Measurements from ENCODE around the gene KLHL29.

Gene KLHL29

GRCh38 chr2:23513245-23513871, 128.4 kb downstream of the KLHL29 start:
- DNase-seq (ENCODE audit: low read depth in 2 of 2), result no peak

- no peak for DNase-seq (ENCODE audit: low read depth in 2 of 2)
Measured at GRCh38 chr2:23513872-23514793, 129.2 kb downstream of the KLHL29 start.

DNA sequence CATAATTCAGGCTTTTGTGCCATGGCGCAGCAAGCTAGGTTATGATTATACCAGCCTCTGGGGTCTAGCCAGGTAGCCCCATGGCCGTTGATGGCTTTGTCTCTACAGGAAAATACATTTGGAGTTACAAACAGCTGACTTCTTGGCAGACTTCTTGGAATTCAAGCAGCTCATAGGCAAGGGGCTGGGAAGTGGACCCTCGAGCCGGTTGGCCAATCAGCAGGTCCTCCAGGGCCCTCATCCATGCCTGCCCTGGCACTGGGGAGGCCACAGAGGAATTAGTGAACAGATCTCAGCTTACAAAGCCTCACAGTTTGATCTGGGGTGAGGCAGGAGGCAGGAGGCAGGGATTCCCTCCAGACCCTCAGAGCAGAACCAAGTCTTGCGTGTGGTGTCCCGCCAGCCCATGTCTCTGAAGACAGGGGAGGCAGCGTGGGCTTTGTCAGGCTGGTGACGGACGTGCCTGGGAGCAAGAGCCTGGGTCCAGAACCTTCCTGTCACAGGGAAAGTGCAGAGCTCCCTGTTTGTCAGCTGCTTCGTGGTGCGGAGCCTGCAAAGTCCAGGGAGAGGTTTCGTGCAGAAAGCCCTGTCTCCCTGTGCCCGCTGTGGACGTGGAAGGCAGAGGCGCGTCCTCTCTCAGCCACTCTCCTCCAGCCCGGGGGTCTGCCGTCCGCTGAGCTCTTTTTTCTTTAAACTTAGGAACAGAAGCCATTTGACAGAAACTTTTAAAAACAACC, 131.7 kb downstream of the KLHL29 start:
- no peak for DNase-seq (ENCODE audit: low read depth in 2 of 2)

DNA sequence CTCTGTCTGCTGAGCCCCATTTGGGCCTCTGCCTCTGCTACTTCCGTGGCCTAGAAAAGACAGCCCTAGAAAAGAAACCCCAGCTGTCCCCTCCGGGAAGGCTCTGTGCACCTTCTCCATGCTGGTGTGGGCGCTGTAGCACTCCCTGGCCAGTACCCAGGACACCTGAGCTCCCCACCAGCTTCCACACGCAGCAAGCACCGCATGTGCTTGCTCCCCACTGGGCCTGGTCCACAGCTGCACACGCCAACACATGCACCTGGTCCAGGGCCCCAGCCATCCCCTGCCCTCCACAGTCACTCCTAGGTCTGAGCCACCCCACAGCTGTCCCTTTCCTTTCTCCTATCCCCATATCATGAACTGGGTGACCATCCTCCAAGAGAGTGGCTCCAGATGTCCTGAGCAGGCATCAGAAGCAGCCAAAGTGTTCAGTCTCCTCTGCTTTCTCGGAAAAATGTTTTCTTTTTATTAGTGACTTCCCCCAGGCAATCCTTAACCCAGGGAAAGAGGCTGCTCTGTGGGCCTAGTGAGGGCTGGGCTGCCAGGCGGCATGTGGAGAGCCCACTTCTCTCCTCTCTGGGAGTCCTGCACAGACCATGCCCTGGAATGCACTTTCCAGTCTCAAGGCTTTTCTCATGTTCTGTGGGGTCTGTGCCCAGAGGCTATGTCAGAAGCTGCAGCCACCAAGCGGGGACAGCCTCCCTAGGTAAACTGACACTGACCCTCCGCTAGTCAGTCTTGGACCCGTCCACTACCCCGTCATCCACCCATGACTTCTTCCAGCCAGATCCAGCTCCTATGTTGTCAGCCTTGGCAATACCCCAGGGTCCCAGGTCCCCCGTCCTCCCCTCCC, 133.7 kb downstream of the KLHL29 start:
- no peak for DNase-seq (ENCODE audit: low read depth in 2 of 2)

- no peak for DNase-seq (ENCODE audit: low read depth in 2 of 2)
Measured at GRCh38 chr2:23519334-23519651, 134.3 kb downstream of the KLHL29 start.

GRCh38 chr2:23520256-23520655, 135.3 kb downstream of the KLHL29 start:
- DNase-seq (ENCODE audit: low read depth in 2 of 2), result no peak

- DNase-seq (ENCODE audit: low read depth in 2 of 2), result no peak
Measured at GRCh38 chr2:23521060-23521459, 136.1 kb downstream of the KLHL29 start.

GRCh38 chr2:23522726-23523372, 137.9 kb downstream of the KLHL29 start:
- no peak for DNase-seq (ENCODE audit: low read depth in 2 of 2)

DNA sequence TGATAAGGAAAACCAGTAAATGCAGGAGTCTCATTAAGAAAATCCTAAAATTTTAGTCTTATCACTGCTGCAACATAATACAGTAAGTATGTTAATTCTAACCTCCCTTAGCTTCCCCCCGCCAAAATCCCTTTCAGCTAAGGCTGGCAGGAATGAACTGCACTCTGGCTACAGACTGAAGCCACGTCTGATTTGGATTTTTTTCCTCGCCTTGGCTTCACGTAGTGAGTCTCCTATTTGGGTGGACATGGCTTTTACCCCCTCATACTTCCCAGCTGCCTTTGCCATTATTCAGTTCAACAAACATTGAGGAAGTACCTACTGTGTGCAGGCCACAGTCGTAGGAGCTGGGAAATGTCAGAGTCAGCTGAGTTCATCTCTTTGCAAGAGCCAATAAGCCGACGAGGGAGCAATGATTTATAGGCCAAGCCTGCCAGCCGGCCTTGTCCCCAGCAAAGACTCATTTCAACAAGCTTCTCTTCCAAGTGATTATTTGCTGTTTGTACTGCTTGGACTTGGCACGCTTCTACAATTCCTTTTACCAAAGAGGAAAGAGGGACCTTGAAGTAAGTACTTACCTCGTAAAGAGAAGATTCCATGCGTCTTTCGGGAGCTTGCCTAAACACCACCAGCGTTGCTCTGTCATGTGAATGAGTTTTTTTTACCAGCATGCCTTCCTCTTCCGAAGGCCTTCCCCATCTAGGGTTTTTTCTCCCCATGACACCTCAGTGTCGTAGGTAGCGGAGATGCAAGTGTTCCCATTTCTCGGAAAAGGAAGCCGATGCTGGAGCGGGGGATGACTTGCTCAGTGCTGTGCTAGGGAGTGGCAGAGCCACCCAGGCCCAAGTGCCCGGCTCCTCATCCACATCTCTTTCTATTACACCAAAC, 138.6 kb downstream of the KLHL29 start:
- DNase-seq (ENCODE audit: low read depth in 2 of 2), result no peak

- DNase-seq (ENCODE audit: low read depth in 2 of 2), result no peak
Measured at GRCh38 chr2:23524261-23524706, 139.3 kb downstream of the KLHL29 start.

GRCh38 chr2:23525137-23525765, 140.3 kb downstream of the KLHL29 start:
- DNase-seq (ENCODE audit: low read depth in 2 of 2), result no peak

DNA sequence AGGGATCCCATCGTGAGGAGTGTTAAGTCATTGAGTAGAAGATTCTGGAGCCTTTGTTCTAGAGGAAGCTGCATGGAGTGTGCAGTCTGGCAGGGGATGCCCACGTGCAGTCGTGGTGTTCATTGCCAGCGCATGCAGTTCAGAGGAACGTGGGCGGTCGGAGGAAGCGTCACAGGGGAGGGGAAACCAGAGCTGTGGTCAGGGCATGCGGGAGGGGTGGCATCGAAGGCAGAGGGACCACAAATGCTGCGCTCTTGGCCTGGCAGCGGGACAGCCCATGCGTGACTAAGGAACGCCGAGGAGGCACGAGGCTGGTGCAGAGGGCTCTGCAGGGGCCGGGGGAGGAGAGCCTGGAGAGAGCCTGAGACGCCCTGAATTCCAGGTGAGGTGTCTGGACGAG, 141.1 kb downstream of the KLHL29 start:
- DNase-seq (ENCODE audit: low read depth in 2 of 2), result no peak

GRCh38 chr2:23526835-23527790, 142.1 kb downstream of the KLHL29 start:
- DNase-seq (ENCODE audit: low read depth in 2 of 2), result no peak

- no peak for DNase-seq (ENCODE audit: low read depth in 2 of 2)
Measured at GRCh38 chr2:23528171-23528570, 143.2 kb downstream of the KLHL29 start.

DNA sequence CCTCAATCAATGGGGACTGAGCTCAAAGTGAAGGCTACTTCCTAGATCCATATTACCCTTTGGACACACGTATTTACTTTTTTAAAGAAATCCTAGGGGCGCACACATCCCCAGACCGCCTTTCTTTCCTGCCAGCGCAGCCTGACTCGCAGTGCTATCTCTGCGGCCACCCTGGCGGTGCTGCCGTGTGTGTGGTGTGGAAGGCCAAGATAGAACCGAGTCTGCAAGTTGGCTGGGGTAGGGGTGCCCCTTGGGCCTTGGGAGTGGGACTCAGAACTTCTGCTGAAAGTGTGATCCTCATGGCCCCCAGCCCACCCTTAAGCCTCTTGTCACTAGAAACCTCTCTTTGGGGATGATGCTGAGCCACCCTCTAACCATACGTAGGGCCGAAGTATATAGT, 143.7 kb downstream of the KLHL29 start:
- no peak for DNase-seq (ENCODE audit: low read depth in 2 of 2)

DNA sequence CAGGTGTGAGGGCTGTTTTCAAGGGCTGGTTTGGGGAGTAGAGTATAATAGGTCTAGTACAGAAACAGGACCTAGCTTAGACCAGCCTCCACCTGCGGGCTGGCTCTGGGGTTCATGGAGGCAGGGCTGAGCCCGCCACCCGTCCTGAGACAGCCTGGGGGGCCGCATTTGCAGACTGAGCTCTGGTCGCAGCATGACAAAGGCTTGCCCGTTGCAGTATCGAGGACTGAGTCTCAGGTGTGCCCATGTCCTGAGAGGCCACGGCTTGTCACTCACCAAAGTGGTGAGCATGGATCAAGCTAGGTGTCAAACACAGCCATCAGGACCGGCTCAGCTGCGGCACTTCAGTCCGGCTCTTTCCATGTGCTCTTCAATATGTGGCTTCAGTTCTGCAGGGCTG, 144.7 kb downstream of the KLHL29 start:
- no peak for DNase-seq (ENCODE audit: low read depth in 2 of 2)

DNA sequence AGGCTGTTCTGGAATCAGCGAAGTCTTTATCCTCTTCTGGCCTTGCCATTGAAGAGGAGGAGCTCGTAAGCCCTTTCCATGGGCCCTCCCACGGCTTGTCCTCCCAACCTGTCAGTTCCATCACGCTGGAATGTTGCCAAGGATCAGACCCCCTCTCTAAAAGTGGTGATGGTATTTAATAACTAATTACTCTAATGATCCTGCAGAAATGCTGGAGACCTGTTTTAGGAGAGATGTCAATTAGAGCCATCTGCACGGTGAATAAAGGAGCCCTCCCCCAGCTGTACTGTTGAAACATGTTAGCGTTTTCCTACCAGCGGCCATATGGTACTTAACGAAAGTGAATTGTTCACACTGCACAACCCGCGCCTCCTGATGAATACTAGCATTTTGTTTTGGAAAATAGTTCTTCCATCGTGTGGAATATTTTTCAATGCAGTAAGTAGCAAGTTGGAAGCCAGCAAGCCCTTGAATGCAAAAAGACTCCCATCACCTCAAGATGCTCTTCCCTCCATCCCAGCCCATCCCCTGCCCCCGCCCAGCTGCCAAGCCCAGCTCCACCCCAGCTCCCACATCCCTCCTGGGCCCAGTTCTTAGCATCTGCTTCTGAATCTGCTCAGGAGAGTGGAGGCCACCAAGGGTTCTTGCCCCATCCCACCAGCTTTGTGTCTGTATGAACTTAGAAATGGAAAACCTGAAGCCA, 145.4 kb downstream of the KLHL29 start:
- no peak for DNase-seq (ENCODE audit: low read depth in 2 of 2)

GRCh38 chr2:23530909-23531276, 145.9 kb downstream of the KLHL29 start:
- no peak for DNase-seq (ENCODE audit: low read depth in 2 of 2)
